NCI-H2196 (cell line): ENCODE results near the gene GNG7.

Source experiments
- DNase-seq: peaks from one replicate; lab custom pipeline; 2025; ENCODE audit not compliant: unreplicated experiment; lab: John Stamatoyannopoulos, UW

The GNG7 gene

GRCh38 chr19:2702170-2703076, at the start of gene GNG7:
GNG7 (minus strand) TSS chr19:2702694; CDS start chr19:2520688, 182,006 bp downstream.
- DNase-seq = peak; percentile 95

- DNase-seq = no peak
These were observed 48.9 kb upstream of the GNG7 start for GRCh38 chr19:2751438-2751830.

- no peak for DNase-seq
These were observed 48.4 kb upstream of the GNG7 start for GRCh38 chr19:2750808-2751437.

GRCh38 chr19:2747349-2747748, 44.9 kb upstream of the GNG7 start:
- no peak for DNase-seq

- DNase-seq = no peak
These were observed 41.6 kb upstream of the GNG7 start for GRCh38 chr19:2744113-2744512.

- DNase-seq = no peak
These were observed 40.6 kb upstream of the GNG7 start for GRCh38 chr19:2743099-2743498.

- no peak for DNase-seq
These were observed 37.8 kb upstream of the GNG7 start for GRCh38 chr19:2740314-2740656.

- peak; percentile 96 for DNase-seq
These were observed 37.3 kb upstream of the GNG7 start, which contains the start of gene SLC39A3 for GRCh38 chr19:2739602-2740313. SLC39A3 (minus strand) TSS chr19:2740017; CDS start chr19:2737257, 2,760 bp downstream.

GRCh38 chr19:2736550-2737190, 34.2 kb upstream of the GNG7 start:
- DNase-seq = no peak

GRCh38 chr19:2735374-2735773, 32.9 kb upstream of the GNG7 start:
- no peak for DNase-seq

GRCh38 chr19:2734589-2735288, 32.2 kb upstream of the GNG7 start:
- no peak for DNase-seq

- no peak for DNase-seq
These were observed 31.6 kb upstream of the GNG7 start for GRCh38 chr19:2733930-2734588.

GRCh38 chr19:2732883-2733282, 30.4 kb upstream of the GNG7 start:
- DNase-seq = no peak

- DNase-seq = no peak
These were observed 29.7 kb upstream of the GNG7 start for GRCh38 chr19:2732157-2732725.

- no peak for DNase-seq
These were observed 28.9 kb upstream of the GNG7 start for GRCh38 chr19:2731181-2731995.

GRCh38 chr19:2729943-2730818, 27.7 kb upstream of the GNG7 start:
- DNase-seq = no peak

GRCh38 chr19:2728783-2729387, 26.4 kb upstream of the GNG7 start:
- no peak for DNase-seq

- DNase-seq = no peak
These were observed 25.1 kb upstream of the GNG7 start for GRCh38 chr19:2727640-2727944.
